Nephron (organoid): ENCODE results near the gene CHD1.
A peak's percentile ranks its signal among the peaks of the same experiment; 100 is the strongest.

Source experiments
- H3K27ac Mint-ChIP-seq, 3 experiments: 2 replicates each; pipeline ENCODE4 v1.8.0; 2020; ENCODE audit warnings: mixed read lengths in 3 of 3, mild to moderate bottlenecking in 2 of 3, moderate library complexity in 1 of 3
- H3K27me3 Mint-ChIP-seq: 2 replicates; pipeline ENCODE4 v1.8.0; 2021; ENCODE audit warnings: low read depth, mild to moderate bottlenecking, moderate library complexity, mixed read lengths
- H3K36me3 Mint-ChIP-seq: 2 replicates; pipeline ENCODE4 v1.8.0; 2020; ENCODE audit warnings: low read depth, mixed read lengths
- H3K4me1 Mint-ChIP-seq: 2 replicates; pipeline ENCODE4 v1.8.0; 2020; ENCODE audit warnings: mixed read lengths
- H3K4me3 Mint-ChIP-seq, 3 experiments: 2 replicates each; pipeline ENCODE4 v1.8.0; 2020; ENCODE audit warnings: mild to moderate bottlenecking in 3 of 3, mixed read lengths in 3 of 3, moderate library complexity in 2 of 3
- H3K9me3 Mint-ChIP-seq: 2 replicates; pipeline ENCODE4 v1.8.0; 2020; ENCODE audit warnings: mixed read lengths
- CTCF ChIP-seq, 3 experiments: fragments of 200-600 bp; sonication (generic); IDR thresholded peaks; one replicate each; pipeline ENCODE4 v1.5.0; 2021; ENCODE audit warnings: antibody characterized with exemption in 3 of 3; ENCODE audit not compliant: unreplicated experiment in 3 of 3

Gene CHD1

GRCh38 chr5:98827588-98828284 lies 101.1 kb downstream of the CHD1 start:
- TF ChIP-seq CTCF (IDR thresholded peaks at IDR 0.05; ENCODE audit: unreplicated experiment in 3 of 3) = no peak
- no peak overlapping the region for H3K4me3 Mint-ChIP-seq
- no peaks in the 10 kb centered on the region for H3K4me1 Mint-ChIP-seq
- H3K27ac Mint-ChIP-seq = no peak overlapping the region
- H3K27me3 Mint-ChIP-seq = no peaks in the 10 kb centered on the region
- no peaks in the 10 kb centered on the region for H3K9me3 Mint-ChIP-seq
- H3K36me3 Mint-ChIP-seq = no peaks in the 10 kb centered on the region

- Mint-ChIP-seq H3K4me1 (no peaks in the 10 kb centered on the region), H3K27me3 (no peaks in the 10 kb centered on the region), H3K4me3 (no peak overlapping the region), H3K9me3 (peaks cover 4% of the 10 kb centered on the region), H3K36me3 (no peaks in the 10 kb centered on the region), H3K27ac (no peak overlapping the region)
- TF ChIP-seq CTCF (IDR thresholded peaks at IDR 0.05; ENCODE audit: unreplicated experiment in 3 of 3) = peak; percentile 49 to 59 (median 51)
Measured at GRCh38 chr5:98827161-98827560, 101.6 kb downstream of the CHD1 start.

GRCh38 chr5:98825582-98826375 lies 103.0 kb downstream of the CHD1 start:
- Mint-ChIP-seq H3K4me3 (no peak overlapping the region), H3K4me1 (no peaks in the 10 kb centered on the region), H3K9me3 (peaks cover 13% of the 10 kb centered on the region), H3K27me3 (no peaks in the 10 kb centered on the region), H3K27ac (no peak overlapping the region), H3K36me3 (no peaks in the 10 kb centered on the region)
- no peak for TF ChIP-seq CTCF (IDR thresholded peaks at IDR 0.05; ENCODE audit: unreplicated experiment in 3 of 3)

GRCh38 chr5:98816582-98817222 lies 112.1 kb downstream of the CHD1 start:
- peaks cover 19% of the 10 kb centered on the region for H3K9me3 Mint-ChIP-seq
- no peaks in the 10 kb centered on the region for H3K36me3 Mint-ChIP-seq
- no peak overlapping the region for H3K27ac Mint-ChIP-seq

GRCh38 chr5:98813755-98814154 lies 115.1 kb downstream of the CHD1 start:
- TF ChIP-seq CTCF (IDR thresholded peaks at IDR 0.05; ENCODE audit: unreplicated experiment in 3 of 3) = no peak
- Mint-ChIP-seq H3K9me3 (peaks cover 3% of the 10 kb centered on the region), H3K27me3 (no peaks in the 10 kb centered on the region), H3K4me3 (no peak overlapping the region), H3K27ac (no peak overlapping the region), H3K4me1 (no peaks in the 10 kb centered on the region), H3K36me3 (no peaks in the 10 kb centered on the region)

More at GRCh38 chr5:98816582-98817222, 112.1 kb downstream of the CHD1 start:
- H3K4me1 Mint-ChIP-seq = no peaks in the 10 kb centered on the region
- no peak overlapping the region for H3K4me3 Mint-ChIP-seq
- H3K27me3 Mint-ChIP-seq = no peaks in the 10 kb centered on the region
- TF ChIP-seq CTCF (IDR thresholded peaks at IDR 0.05; ENCODE audit: unreplicated experiment in 3 of 3) = no peak
